SH-SY5Y (cell line): ENCODE results near the gene SRF.

Experiments used
- GATA2 ChIP-seq: IDR thresholded peaks from 2 replicates; pipeline ENCODE4 v1.6.1; 2011; ENCODE audit warnings: mild to moderate bottlenecking, low read depth, low read length
- GATA3 ChIP-seq: IDR thresholded peaks from 2 replicates; pipeline ENCODE4 v1.6.1; 2011; ENCODE audit warnings: low read depth, mild to moderate bottlenecking, low read length, moderate library complexity

Gene SRF

DNA sequence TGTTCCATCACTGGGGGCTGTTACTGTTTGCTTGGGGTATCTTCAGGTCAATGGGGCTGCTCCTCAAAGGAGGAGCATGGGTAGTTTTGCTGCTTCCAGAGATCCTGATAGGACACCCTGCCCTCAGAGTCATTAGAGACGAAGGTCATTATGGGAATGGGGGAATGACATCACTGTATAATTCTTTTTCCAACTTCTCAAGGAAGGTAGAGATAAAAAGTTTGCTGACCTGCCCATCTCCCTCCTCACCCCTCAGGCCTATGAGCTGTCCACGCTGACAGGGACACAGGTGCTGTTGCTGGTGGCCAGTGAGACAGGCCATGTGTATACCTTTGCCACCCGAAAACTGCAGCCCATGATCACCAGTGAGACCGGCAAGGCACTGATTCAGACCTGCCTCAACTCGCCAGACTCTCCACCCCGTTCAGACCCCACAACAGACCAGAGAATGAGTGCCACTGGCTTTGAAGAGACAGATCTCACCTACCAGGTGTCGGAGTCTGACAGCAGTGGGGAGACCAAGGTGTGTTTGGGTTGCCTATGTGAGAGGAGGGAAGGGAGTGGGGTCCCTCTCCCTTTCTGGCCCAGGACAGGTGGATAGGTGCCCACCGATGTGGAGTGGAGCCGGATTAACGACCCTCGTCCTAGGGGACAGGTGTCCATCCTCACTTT, 2.7 kb downstream of the SRF start:
- TF ChIP-seq GATA3 (no peak), GATA2 (no peak)

DNA sequence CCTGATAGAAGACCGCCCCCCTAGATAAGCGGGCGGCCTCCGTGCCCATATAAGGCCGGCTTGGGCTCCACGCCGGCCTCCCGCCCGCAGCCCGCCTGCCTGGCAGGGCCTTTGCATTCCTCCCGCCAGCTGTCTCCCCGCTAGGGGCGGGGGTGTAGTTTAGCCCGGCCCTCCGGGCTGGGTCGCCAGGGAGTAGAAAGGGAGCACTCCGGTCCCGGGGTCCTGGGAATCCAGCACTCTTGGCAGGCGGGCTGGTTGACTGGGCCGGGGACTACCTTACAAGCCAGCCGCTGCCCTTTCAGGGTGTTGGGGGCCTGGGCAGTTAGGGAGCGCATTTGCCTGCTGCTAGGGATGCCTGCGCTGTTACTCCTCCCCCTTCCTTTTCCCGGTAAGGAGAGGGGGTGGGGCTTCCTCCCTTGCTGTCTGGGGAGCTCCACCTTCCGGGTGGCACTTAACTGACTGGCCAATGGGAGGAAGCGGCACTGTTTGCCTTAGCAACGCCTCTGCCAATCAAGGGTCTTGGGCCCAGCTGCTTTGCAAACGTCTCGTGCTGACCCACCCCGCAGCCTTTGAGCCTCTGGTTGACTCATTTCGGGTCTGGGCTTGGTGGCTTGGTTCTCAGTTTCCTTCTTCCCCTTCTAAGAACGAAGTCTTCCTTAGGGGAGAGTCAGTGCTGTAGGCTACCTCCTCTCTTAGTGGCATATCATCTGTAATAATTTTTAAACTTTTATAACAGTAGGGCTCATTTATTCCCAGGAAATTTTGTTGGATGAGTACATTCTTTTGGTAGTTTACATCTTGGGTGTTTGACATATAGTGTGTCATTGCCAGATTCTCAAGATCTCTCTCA, 3.4 kb downstream of the SRF start:
- TF ChIP-seq GATA3: no peak

- TF ChIP-seq GATA3 (no peak), GATA2 (no peak)
Measured at GRCh38 chr6:43175676-43176422, 4.8 kb downstream of the SRF start.

- TF ChIP-seq GATA2 (no peak), GATA3 (no peak)
Measured at GRCh38 chr6:43176423-43176786, 5.3 kb downstream of the SRF start.

DNA sequence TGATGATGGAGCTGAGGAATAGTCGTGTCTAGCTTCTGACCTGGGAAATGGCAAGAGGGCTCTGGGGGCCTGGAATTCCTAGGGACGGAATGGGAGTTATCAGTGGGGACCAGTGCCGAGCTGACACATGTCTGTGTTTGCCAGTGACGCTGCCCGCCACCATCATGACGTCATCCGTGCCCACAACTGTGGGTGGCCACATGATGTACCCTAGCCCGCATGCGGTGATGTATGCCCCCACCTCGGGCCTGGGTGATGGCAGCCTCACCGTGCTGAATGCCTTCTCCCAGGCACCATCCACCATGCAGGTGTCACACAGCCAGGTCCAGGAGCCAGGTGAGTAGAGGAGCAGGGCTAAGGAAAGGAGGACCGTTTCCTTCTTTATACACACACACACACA, 7.1 kb downstream of the SRF start:
- TF ChIP-seq GATA2 (no peak), GATA3 (no peak)

- TF ChIP-seq GATA3: no peak
- no peak for TF ChIP-seq GATA2
Measured at GRCh38 chr6:43178951-43179830, 8.1 kb downstream of the SRF start.

DNA sequence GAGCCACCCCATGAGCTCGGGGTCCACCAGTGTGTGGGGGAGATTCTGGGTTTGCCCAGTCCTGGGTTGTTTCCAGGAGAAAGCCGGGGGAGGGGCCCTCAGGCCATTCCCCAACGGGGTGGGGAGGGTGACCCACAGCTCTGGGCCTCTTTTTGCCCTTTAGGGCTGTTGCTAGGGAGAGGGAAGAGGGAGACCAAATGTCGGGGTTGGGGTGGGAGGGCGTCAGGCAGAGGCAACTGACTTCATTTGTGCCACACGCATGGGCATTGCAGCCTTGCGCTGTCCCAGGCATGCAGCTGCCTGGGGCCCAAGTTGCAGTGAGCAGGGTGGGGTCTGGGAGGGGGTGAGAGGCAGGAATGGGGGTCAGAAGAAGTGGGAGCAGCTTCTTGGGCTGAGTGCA, 9.0 kb downstream of the SRF start:
- TF ChIP-seq GATA3 (no peak), GATA2 (no peak)

- TF ChIP-seq GATA2 (no peak), GATA3 (no peak)
Measured at GRCh38 chr6:43180985-43181384, 9.9 kb downstream of the SRF start.

DNA sequence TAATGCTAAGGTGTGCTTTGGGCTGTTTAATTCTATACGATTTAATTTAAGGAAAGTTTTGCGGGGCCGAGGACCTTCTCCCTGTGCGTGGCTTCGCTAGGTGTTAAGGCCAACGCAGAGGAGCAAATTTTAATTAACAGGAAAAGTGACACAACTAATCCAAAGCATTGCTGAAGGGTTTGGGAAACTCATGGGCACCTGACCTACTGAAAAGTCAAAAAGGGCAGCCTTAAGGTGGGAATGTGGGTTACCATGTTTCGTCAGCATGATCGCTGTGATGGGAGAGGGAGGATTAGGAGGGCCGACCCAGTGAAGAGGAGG, 10.5 kb downstream of the SRF start:
- TF ChIP-seq GATA3 (no peak), GATA2 (no peak)

GRCh38 chr6:43181942-43182860, 11.1 kb downstream of the SRF start, which contains the start of gene CUL9:
Gene CUL9 (plus strand): TSS chr6:43182196. CDS start chr6:43184311, 2,115 bp downstream.
- TF ChIP-seq GATA2: no peak
- TF ChIP-seq GATA3: no peak

GRCh38 chr6:43183441-43183840, 12.4 kb downstream of the SRF start:
- TF ChIP-seq GATA3 (no peak), GATA2 (no peak)

DNA sequence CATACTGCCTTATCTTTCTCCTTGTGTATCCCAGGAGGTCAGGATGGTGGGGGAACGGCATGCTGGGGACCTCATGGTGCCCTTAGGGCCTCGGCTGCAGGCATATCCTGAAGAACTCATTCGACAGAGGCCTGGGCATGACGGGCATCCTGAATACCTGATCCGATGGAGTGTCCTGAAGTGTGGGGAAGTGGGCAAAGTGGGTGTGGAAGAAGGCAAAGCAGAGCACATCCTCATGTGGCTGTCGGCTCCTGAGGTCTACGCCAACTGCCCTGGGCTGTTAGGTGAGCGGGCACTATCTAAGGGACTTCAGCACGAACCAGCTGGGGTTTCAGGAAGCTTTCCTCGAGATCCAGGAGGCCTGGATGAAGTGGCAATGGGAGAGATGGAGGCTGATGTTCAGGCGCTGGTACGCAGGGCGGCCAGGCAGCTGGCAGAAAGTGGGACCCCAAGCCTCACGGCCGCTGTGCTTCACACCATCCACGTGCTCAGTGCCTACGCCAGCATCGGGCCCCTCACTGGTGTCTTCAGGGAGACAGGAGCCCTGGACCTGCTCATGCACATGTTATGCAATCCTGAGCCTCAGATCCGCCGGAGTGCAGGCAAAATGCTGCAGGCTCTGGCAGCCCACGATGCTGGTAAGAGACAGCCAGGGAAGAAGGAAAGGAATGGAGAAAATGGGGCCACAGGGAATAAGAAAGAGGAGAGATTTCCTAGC, 13.4 kb downstream of the SRF start:
- TF ChIP-seq GATA3 (no peak), GATA2 (no peak)

- TF ChIP-seq GATA3 (no peak), GATA2 (no peak)
Measured at GRCh38 chr6:43185391-43185985, 14.4 kb downstream of the SRF start.
